Testis (tissue), 3 donors: ENCODE results near the gene RAB11FIP2. TPM values are rescaled to one million over a fixed set of nuclear protein-coding genes. Genes with fewer than 3 reads are reported as not detected.

ENCODE experiments used
- DNase-seq: peaks from one replicate; pipeline ENCODE4 v3.0.0-alpha.2; 2019
- H3K27ac ChIP-seq, 2 donors: fragments of 200-600 bp; sonication (generic); one replicate each; pipeline ENCODE4 v1.5.1; 2019
- H3K27me3 ChIP-seq: fragments of 200-600 bp; sonication (generic); one replicate; pipeline ENCODE4 v1.5.1; 2019
- H3K36me3 ChIP-seq: fragments of 200-600 bp; sonication (generic); one replicate; pipeline ENCODE4 v1.5.1; 2017; ENCODE audit warnings: low read depth; ENCODE audit errors: missing control alignments
- H3K4me1 ChIP-seq: fragments of 200-600 bp; sonication (generic); one replicate; pipeline ENCODE4 v1.5.1; 2019
- H3K4me3 ChIP-seq, 2 donors: fragments of 200-600 bp; sonication (generic); one replicate each; pipeline ENCODE4 v1.5.1; 2017 to 2019
- H3K9me3 ChIP-seq: fragments of 200-600 bp; sonication (generic); one replicate; pipeline ENCODE4 v1.5.1; 2017
- POLR2A ChIP-seq: fragments of 450-650 bp; IDR thresholded peaks from one replicate; pipeline ENCODE4 v1.6.1; 2017; ENCODE audit warnings: antibody characterized with exemption, mild to moderate bottlenecking, moderate library complexity
- WGBS, 2 donors: methylation state at CpG; one replicate each; pipeline ENCODE4 v1.1.5; 2018; 5-methylcytosine and 5-hydroxymethylcytosine counted together
- intact Hi-C: fragments of 100-400 bp; cut with DNase I; formaldehyde crosslinking; loops from one replicate; pipeline ENCODE4 v1.15.1; 2023; ENCODE audit warnings: low total_unique reads
- polyA plus RNA-seq: library from polyadenylated mRNA; stranded (reverse); fragments of 350-450 nt; fragmentation: Illumina TruSeq; extraction: RNeasy Lipid Tissue Mini Kit (QIAGEN cat#74804); gene quantifications from one replicate; pipeline ENCODE4 v1.2.3, GENCODE V29; 2014; ENCODE audit warnings: low read depth, low replicate concordance; ENCODE audit not compliant: insufficient read depth
- total RNA-seq, 2 donors: library from RNA; depleted of rRNA; stranded (reverse); fragments of >200 nt; gene quantifications; one replicate each; pipeline ENCODE4 v1.2.3, GENCODE V29; 2016
- TF ChIP-seq, protein P1 (sequence below), 3 experiments: fragments of 450-650 bp in 2 of 3; fragments of 200-600 bp in 1 of 3; sonication (generic) in 1 of 3; IDR thresholded peaks; one replicate each; pipeline ENCODE4 v1.5.1; 2016 to 2019; ENCODE audit warnings: antibody characterized with exemption in 3 of 3, mild to moderate bottlenecking in 2 of 3, moderate library complexity in 1 of 3

Gene RAB11FIP2
- total and polyA plus RNA-seq, 3 donors from 2014 or later, result 12.8 to 52.8 (median 41.6) TPM

GRCh38 chr10:117967149-117967650 is 79.5 kb downstream of the RAB11FIP2 start:
- 85 to 89% methylated on average over 7 of the region's 7 CpGs for WGBS, 2 donors
- H3K4me1 ChIP-seq, result no peaks in the 10 kb centered on the region
- no peak for TF ChIP-seq POLR2A
- TF ChIP-seq, protein P1, sequence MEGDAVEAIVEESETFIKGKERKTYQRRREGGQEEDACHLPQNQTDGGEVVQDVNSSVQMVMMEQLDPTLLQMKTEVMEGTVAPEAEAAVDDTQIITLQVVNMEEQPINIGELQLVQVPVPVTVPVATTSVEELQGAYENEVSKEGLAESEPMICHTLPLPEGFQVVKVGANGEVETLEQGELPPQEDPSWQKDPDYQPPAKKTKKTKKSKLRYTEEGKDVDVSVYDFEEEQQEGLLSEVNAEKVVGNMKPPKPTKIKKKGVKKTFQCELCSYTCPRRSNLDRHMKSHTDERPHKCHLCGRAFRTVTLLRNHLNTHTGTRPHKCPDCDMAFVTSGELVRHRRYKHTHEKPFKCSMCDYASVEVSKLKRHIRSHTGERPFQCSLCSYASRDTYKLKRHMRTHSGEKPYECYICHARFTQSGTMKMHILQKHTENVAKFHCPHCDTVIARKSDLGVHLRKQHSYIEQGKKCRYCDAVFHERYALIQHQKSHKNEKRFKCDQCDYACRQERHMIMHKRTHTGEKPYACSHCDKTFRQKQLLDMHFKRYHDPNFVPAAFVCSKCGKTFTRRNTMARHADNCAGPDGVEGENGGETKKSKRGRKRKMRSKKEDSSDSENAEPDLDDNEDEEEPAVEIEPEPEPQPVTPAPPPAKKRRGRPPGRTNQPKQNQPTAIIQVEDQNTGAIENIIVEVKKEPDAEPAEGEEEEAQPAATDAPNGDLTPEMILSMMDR (IDR thresholded peaks at IDR 0.05), result no peak
- intact Hi-C loops, result no loop called here
- H3K36me3 ChIP-seq, result no peaks in the 10 kb centered on the region
- H3K4me3 ChIP-seq, result no peak overlapping the region
- no peak overlapping the region for H3K27ac ChIP-seq
- H3K27me3 ChIP-seq, result no peaks in the 10 kb centered on the region
- no peak for DNase-seq
- no peaks in the 10 kb centered on the region for H3K9me3 ChIP-seq

DNA sequence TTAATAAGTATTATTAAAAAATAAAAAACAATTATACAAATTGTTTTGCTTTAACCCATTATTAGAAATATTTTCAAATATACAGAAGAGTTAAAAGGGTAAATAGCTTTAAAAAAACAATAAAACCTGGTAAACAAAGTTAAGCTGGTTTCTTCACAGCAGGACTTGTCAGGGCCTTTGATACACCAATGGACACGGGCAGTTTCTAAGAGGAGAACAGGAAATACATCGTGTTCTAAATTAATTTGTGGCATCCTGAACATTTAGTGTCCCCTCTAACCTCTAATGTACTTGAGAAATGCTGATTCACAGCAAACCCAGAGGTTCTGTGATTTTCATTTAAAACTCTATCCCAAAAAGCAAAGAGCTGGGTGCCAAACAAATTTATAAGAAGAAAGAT is 80.8 kb downstream of the RAB11FIP2 start:
- Histone ChIP-seq H3K27me3 (no peaks in the 10 kb centered on the region), H3K9me3 (no peaks in the 10 kb centered on the region), H3K36me3 (no peaks in the 10 kb centered on the region), H3K4me1 (no peaks in the 10 kb centered on the region), H3K27ac (no peak overlapping the region), H3K4me3 (no peak overlapping the region)
- WGBS, 2 donors, result 37 to 40% methylated on average over 2 of the region's 2 CpGs
- intact Hi-C loops, result no loop called here
- no peak for TF ChIP-seq POLR2A
- TF ChIP-seq, protein P1 (IDR thresholded peaks at IDR 0.05), result no peak
- DNase-seq, result no peak

GRCh38 chr10:117964536-117964935 is 82.2 kb downstream of the RAB11FIP2 start:
- TF ChIP-seq, protein P1 (IDR thresholded peaks at IDR 0.05), result no peak
- TF ChIP-seq POLR2A, result no peak

GRCh38 chr10:117960345-117960935 is 86.3 kb downstream of the RAB11FIP2 start:
- WGBS, 2 donors, result 48 to 67% methylated on average over 4 of the region's 4 CpGs
- H3K27me3 ChIP-seq, result no peaks in the 10 kb centered on the region
- H3K36me3 ChIP-seq, result no peaks in the 10 kb centered on the region
- no peaks in the 10 kb centered on the region for H3K4me1 ChIP-seq
- H3K27ac ChIP-seq, result no peak overlapping the region
- DNase-seq, result no peak
- TF ChIP-seq, protein P1 (IDR thresholded peaks at IDR 0.05), result no peak
- TF ChIP-seq POLR2A, result no peak
- intact Hi-C loops, result no loop called here
- no peak overlapping the region for H3K4me3 ChIP-seq
- H3K9me3 ChIP-seq, result no peaks in the 10 kb centered on the region

More at GRCh38 chr10:117964536-117964935, 82.2 kb downstream of the RAB11FIP2 start:
- no peaks in the 10 kb centered on the region for H3K4me1 ChIP-seq
- H3K27ac ChIP-seq, result no peak overlapping the region
- no peaks in the 10 kb centered on the region for H3K27me3 ChIP-seq
- H3K36me3 ChIP-seq, result no peaks in the 10 kb centered on the region
- H3K4me3 ChIP-seq, result no peak overlapping the region
- intact Hi-C loops, result no loop called here
- DNase-seq, result no peak
- H3K9me3 ChIP-seq, result no peaks in the 10 kb centered on the region
- WGBS, 2 donors, result 90 to 92% methylated on average over 4 of the region's 4 CpGs

GRCh38 chr10:117956972-117957371 is 89.8 kb downstream of the RAB11FIP2 start:
- Histone ChIP-seq H3K4me3 (no peak overlapping the region), H3K36me3 (no peaks in the 10 kb centered on the region), H3K4me1 (no peaks in the 10 kb centered on the region), H3K27me3 (no peaks in the 10 kb centered on the region), H3K9me3 (no peaks in the 10 kb centered on the region), H3K27ac (no peak overlapping the region)
- 90 to 92% methylated on average over 2 of the region's 2 CpGs for WGBS, 2 donors
- TF ChIP-seq, protein P1 (IDR thresholded peaks at IDR 0.05), result no peak
- TF ChIP-seq POLR2A, result no peak
- intact Hi-C loops, result no loop called here
- DNase-seq, result no peak
